ENCODE data around the gene PER3.

The PER3 gene

GRCh38 chr1:7833035-7833434, 48.9 kb downstream of the PER3 start:
- DNase-seq (ENCODE audit: low read depth) = no peak

- no peak for DNase-seq (ENCODE audit: low read depth)
Measured at GRCh38 chr1:7838714-7839113, 54.6 kb downstream of the PER3 start.

GRCh38 chr1:7839526-7839925, 55.4 kb downstream of the PER3 start:
- DNase-seq (ENCODE audit: low read depth) = no peak

- DNase-seq (ENCODE audit: low read depth) = no peak
Measured at GRCh38 chr1:7842517-7842916, 58.4 kb downstream of the PER3 start.

- peak; percentile 4 for DNase-seq (ENCODE audit: low read depth)
Measured at GRCh38 chr1:7845761-7846160, 61.7 kb downstream of the PER3 start.

GRCh38 chr1:7846656-7847055, 62.6 kb downstream of the PER3 start:
- DNase-seq (ENCODE audit: low read depth) = no peak

GRCh38 chr1:7847599-7847998, 63.5 kb downstream of the PER3 start:
- DNase-seq (ENCODE audit: low read depth) = peak; percentile 9

- DNase-seq (ENCODE audit: low read depth) = no peak
Measured at GRCh38 chr1:7850786-7851185, 66.7 kb downstream of the PER3 start.

GRCh38 chr1:7852804-7853683, 69.0 kb downstream of the PER3 start, which contains the start of gene UTS2:
TSS of gene UTS2 (minus strand) at chr1:7853065. CDS start at chr1:7853003, 62 bp downstream.
- no peak for DNase-seq (ENCODE audit: low read depth)

- no peak for DNase-seq (ENCODE audit: low read depth)
Measured at GRCh38 chr1:7853684-7854026, 69.6 kb downstream of the PER3 start.

- DNase-seq (ENCODE audit: low read depth) = no peak
Measured at GRCh38 chr1:7856345-7856744, 72.3 kb downstream of the PER3 start.

- no peak for DNase-seq (ENCODE audit: low read depth)
Measured at GRCh38 chr1:7857000-7857399, 72.9 kb downstream of the PER3 start.

- DNase-seq (ENCODE audit: low read depth) = no peak
Measured at GRCh38 chr1:7857985-7858384, 73.9 kb downstream of the PER3 start.

GRCh38 chr1:7859406-7859805, 75.3 kb downstream of the PER3 start:
- DNase-seq (ENCODE audit: low read depth) = no peak

- no peak for DNase-seq (ENCODE audit: low read depth)
Measured at GRCh38 chr1:7860130-7860529, 76.0 kb downstream of the PER3 start.

- DNase-seq (ENCODE audit: low read depth) = no peak
Measured at GRCh38 chr1:7861452-7861851, 77.4 kb downstream of the PER3 start.

GRCh38 chr1:7862211-7863060, 78.3 kb downstream of the PER3 start:
- no peak for DNase-seq (ENCODE audit: low read depth)

- DNase-seq (ENCODE audit: low read depth) = no peak
Measured at GRCh38 chr1:7863756-7864328, 79.8 kb downstream of the PER3 start.

- no peak for DNase-seq (ENCODE audit: low read depth)
Measured at GRCh38 chr1:7865978-7866377, 81.9 kb downstream of the PER3 start.

- DNase-seq (ENCODE audit: low read depth) = no peak
Measured at GRCh38 chr1:7868070-7868780, 84.1 kb downstream of the PER3 start.

- no peak for DNase-seq (ENCODE audit: low read depth)
Measured at GRCh38 chr1:7869136-7869920, 85.2 kb downstream of the PER3 start.

All from non-pigmented ciliary epithelial cell (primary cell).